Thyroid gland (tissue), 4 donors: ENCODE measurements around the gene MRPS24.

Source experiments
- CTCF ChIP-seq, 6 experiments: fragments of 200-600 bp in 3 of 6; fragments of 450-650 bp in 3 of 6; sonication (generic) in 3 of 6; IDR thresholded peaks; one replicate each; pipeline ENCODE4 v1.5.1; 2016 to 2019; ENCODE audit warnings: antibody characterized with exemption in 6 of 6, mild to moderate bottlenecking in 2 of 6, inconsistent platforms in 1 of 6, moderate library complexity in 1 of 6
- POLR2A ChIP-seq, 2 donors: fragments of 450-650 bp; IDR thresholded peaks; one replicate each; pipeline ENCODE4 v1.6.1; 2017; ENCODE audit warnings: antibody characterized with exemption in 2 of 2, mild to moderate bottlenecking in 2 of 2, moderate library complexity in 1 of 2

DNA sequence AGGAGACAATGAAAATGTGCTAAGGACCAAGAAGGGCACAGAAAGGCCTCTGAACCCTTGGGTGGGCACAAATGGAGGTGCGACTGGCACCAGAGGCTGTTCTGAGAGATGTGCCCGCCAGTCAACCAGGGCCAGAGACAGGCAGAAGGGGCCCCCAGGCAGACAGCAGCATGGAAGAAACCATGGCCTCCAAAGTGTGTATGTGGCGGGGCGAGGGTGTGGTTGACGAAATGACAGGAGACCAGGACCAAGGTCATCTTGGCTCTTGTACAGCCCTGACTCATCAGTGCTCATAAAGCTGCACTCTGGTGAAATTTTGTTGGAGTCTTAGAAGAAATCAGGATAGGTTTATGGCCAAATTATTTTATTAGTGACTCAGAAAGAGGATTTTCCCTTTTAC is 4.0 kb upstream of the MRPS24 start:
- no peak for TF ChIP-seq CTCF (IDR thresholded peaks at IDR 0.05)
- TF ChIP-seq POLR2A (IDR thresholded peaks at IDR 0.05): no peak
